H4 (cell line): ENCODE measurements around the gene OGDH. TPM values are rescaled to one million over a fixed set of nuclear protein-coding genes. Genes with fewer than 3 reads are reported as not detected.

Experiments
- total RNA-seq: library from RNA; depleted of rRNA; stranded (reverse); fragments of >200 nt; shearing (Covaris generic); gene quantifications from 2 replicates; pipeline ENCODE4 v1.2.3, GENCODE V29; 2014; rRNA removed

Gene OGDH
- total RNA-seq, 1 experiment from 2014 or later: 93.7 TPM

Other genes with a start within 250 kb of the OGDH start
- 81.1 and 99.4 TPM in 2 replicates for gene NUDCD3, start 116.0 kb upstream of the OGDH start, total RNA-seq
- 0.10 TPM in 1 of 2 replicates, not detected in the other for gene NPC1L1, start 65.3 kb upstream of the OGDH start, total RNA-seq
- gene DDX56, start 32.7 kb upstream of the OGDH start, total RNA-seq: 166 and 182 TPM in 2 replicates
- 289 and 353 TPM in 2 replicates for gene TMED4, start 24.4 kb upstream of the OGDH start, total RNA-seq
- gene ZMIZ2, start 142.2 kb downstream of the OGDH start, total RNA-seq: 3.9 and 4.6 TPM in 2 replicates
- 13,857 and 15,820 TPM in 2 replicates for gene PPIA, start 190.1 kb downstream of the OGDH start, total RNA-seq
- gene H2AZ2, start 241.5 kb downstream of the OGDH start, total RNA-seq: 875 and 937 TPM in 2 replicates